HepG2 (cell line): ENCODE measurements around the gene NT5M. TPM values are rescaled to one million over a fixed set of nuclear protein-coding genes. Genes with fewer than 3 reads are reported as not detected.

ENCODE experiments used
- ATAC-seq: fragments of 200-7000 bp; cut with Tn5 transposase; 3 replicates; pipeline ENCODE4 v1.9.1; 2020; ENCODE audit warnings: mild to moderate bottlenecking, moderate library complexity
- BruUV-seq: library from RNA; stranded (reverse); fragments of 400-500 nt; replicated peaks from 2 replicates; lab custom pipeline; 2021; lab: Mats Ljungman, UMichigan
- CTCF ChIA-PET: fragments of 300-600 bp; formaldehyde crosslinking; extraction: SDS; loops from one replicate; lab custom pipeline; 2021; ENCODE audit warnings: low total read pairs, inconsistent platforms, low intra/inter-chr PET ratio; lab: Yijun Ruan, JAX
- POLR2A ChIA-PET: fragments of 350-600 bp; sonication (Branson Sonifier 250); formaldehyde crosslinking; loops from one replicate; lab custom pipeline; 2020; ENCODE audit warnings: antibody characterized with exemption, inconsistent platforms; lab: Yijun Ruan, JAX
- DNase-seq: peaks from one replicate; pipeline ENCODE4 v3.0.0-alpha.2; 2015; ENCODE audit warnings: low spot score
- FAIRE-seq: peaks from 3 replicates; lab custom pipeline; 2011; peaks lifted over from hg19 to GRCh38; lab: Jason Lieb, UNC
- H2AFZ ChIP-seq: one replicate; pipeline ENCODE4 v1.6.1; 2011; ENCODE audit warnings: low read length, inconsistent platforms
- H3K27ac ChIP-seq: fragments of 300-600 bp; 3 replicates; pipeline ENCODE4 v1.8.0; 2011; ENCODE audit warnings: mixed run types, mild to moderate bottlenecking, mixed read lengths, low read length, inconsistent platforms; ENCODE audit not compliant: insufficient read depth; ENCODE audit errors: extremely low read length
- H3K27me3 ChIP-seq, 2 experiments: fragments of 200-600 bp in 1 of 2; 2 replicates in 1 of 2; 3 replicates in 1 of 2; pipeline versions ENCODE4 v1.6.0 to v1.8.0; 2011; ENCODE audit warnings: low read length in 2 of 2, mild to moderate bottlenecking in 2 of 2, moderate library complexity in 2 of 2, inconsistent platforms in 1 of 2; ENCODE audit not compliant: insufficient read depth in 2 of 2, control insufficient read depth in 1 of 2
- H3K36me3 ChIP-seq, 2 experiments: fragments of 200-600 bp in 1 of 2; replicated peaks in 1 of 2; 2 replicates in 1 of 2; 3 replicates in 1 of 2; pipeline versions ENCODE4 v1.5.1 to v1.8.0; 2011; ENCODE audit warnings: low read length in 2 of 2, inconsistent platforms in 1 of 2; ENCODE audit not compliant: insufficient read depth in 2 of 2, control insufficient read depth in 1 of 2
- H3K4me1 ChIP-seq: 2 replicates; pipeline ENCODE4 v1.5.1; 2012; ENCODE audit warnings: low read length, inconsistent platforms; ENCODE audit not compliant: insufficient read depth
- H3K4me2 ChIP-seq: 2 replicates; pipeline ENCODE4 v1.6.0; 2011; ENCODE audit warnings: low read depth, low read length, inconsistent platforms
- H3K4me3 ChIP-seq, 3 experiments: fragments of 200-600 bp in 1 of 3; sonication (generic), shearing (Covaris generic) in 1 of 3; replicated peaks in 1 of 3; 2 replicates each; pipeline ENCODE4 v1.5.1; 2011 to 2016; ENCODE audit warnings: low read length in 3 of 3, inconsistent platforms in 2 of 3, low read depth in 2 of 3, mild to moderate bottlenecking in 2 of 3, control low read depth in 1 of 3, mixed read lengths in 1 of 3; ENCODE audit not compliant: insufficient read depth in 1 of 3
- H3K79me2 ChIP-seq: one replicate; pipeline ENCODE4 v1.6.1; 2011; ENCODE audit warnings: low read length, inconsistent platforms; ENCODE audit not compliant: insufficient read depth
- H3K9ac ChIP-seq: 2 replicates; pipeline ENCODE4 v1.6.0; 2011; ENCODE audit warnings: mild to moderate bottlenecking, low read depth, low read length, inconsistent platforms; ENCODE audit not compliant: insufficient read depth
- H3K9me3 ChIP-seq: 2 replicates; pipeline ENCODE4 v1.5.1; 2012; ENCODE audit warnings: mild to moderate bottlenecking, low read length
- H4K20me1 ChIP-seq: 2 replicates; pipeline ENCODE4 v1.6.0; 2011; ENCODE audit warnings: inconsistent platforms, mild to moderate bottlenecking, low read length, moderate library complexity; ENCODE audit not compliant: insufficient read depth
- ARID3A ChIP-seq: IDR thresholded peaks from 2 replicates; pipeline ENCODE4 v1.6.1; 2012; ENCODE audit warnings: low read depth, low read length, improper control_type of control experiment
- ATF3 ChIP-seq: sonication (generic); formaldehyde crosslinking; IDR thresholded peaks from 2 replicates; pipeline ENCODE4 v1.4.0; 2020; ENCODE audit warnings: missing genetic modification reagents
- CEBPB ChIP-seq: IDR thresholded peaks from 2 replicates; pipeline ENCODE4 v1.6.1; 2011; ENCODE audit warnings: low read depth, low read length, improper control_type of control experiment, borderline replicate concordance
- FOXA3 ChIP-seq: IDR thresholded peaks from 2 replicates; pipeline ENCODE4 v1.6.1; 2016; ENCODE audit warnings: missing genetic modification reagents, missing compliant biosample characterization
- GATAD2A ChIP-seq: IDR thresholded peaks from 2 replicates; pipeline ENCODE4 v1.6.1; 2016
- IKZF5 ChIP-seq: IDR thresholded peaks from 2 replicates; pipeline ENCODE4 v1.6.1; 2018; ENCODE audit warnings: missing genetic modification reagents, mild to moderate bottlenecking, missing compliant biosample characterization
- KAT8 ChIP-seq: IDR thresholded peaks from 2 replicates; pipeline ENCODE4 v1.6.1; 2016; ENCODE audit warnings: missing genetic modification reagents, missing compliant biosample characterization
- KLF16 ChIP-seq, 2 experiments: sonication (generic) in 1 of 2; formaldehyde crosslinking in 1 of 2; IDR thresholded peaks; 2 replicates each; pipeline versions ENCODE4 v1.6.1 to v1.8.0; 2016 to 2023; ENCODE audit warnings: missing genetic modification reagents in 2 of 2, missing compliant biosample characterization in 1 of 2
- RARA ChIP-seq: IDR thresholded peaks from 2 replicates; pipeline ENCODE4 v1.6.1; 2016; ENCODE audit warnings: missing genetic modification reagents, missing compliant biosample characterization
- SOX13 ChIP-seq, 3 experiments: fragments of 450-650 bp in 1 of 3; sonication (generic) in 1 of 3; formaldehyde crosslinking in 1 of 3; IDR thresholded peaks in 2 of 3; conservative IDR thresholded peaks in 1 of 3; 2 replicates each; pipeline versions ENCODE4 v1.5.0 to v1.6.1; 2016 to 2020; ENCODE audit warnings: antibody characterized with exemption in 1 of 3, mild to moderate bottlenecking in 1 of 3, missing compliant biosample characterization in 1 of 3, missing genetic modification reagents in 1 of 3, moderate library complexity in 1 of 3
- SOX6 ChIP-seq, 2 experiments: fragments of 450-650 bp in 1 of 2; sonication (generic) in 1 of 2; formaldehyde crosslinking in 1 of 2; IDR thresholded peaks; 2 replicates each; pipeline versions ENCODE4 v1.4.0 to v1.6.1; 2017 to 2020; ENCODE audit warnings: antibody characterized with exemption in 1 of 2, mild to moderate bottlenecking in 1 of 2, missing genetic modification reagents in 1 of 2
- TBX2 ChIP-seq: sonication (generic); formaldehyde crosslinking; IDR thresholded peaks from 2 replicates; pipeline ENCODE4 v1.5.0; 2020; ENCODE audit warnings: missing genetic modification reagents, mild to moderate bottlenecking, borderline replicate concordance
- TEAD3 ChIP-seq: optimal IDR thresholded peaks from 2 replicates; pipeline ENCODE3; 2016; ENCODE audit warnings: borderline replicate concordance
- THAP11 ChIP-seq: IDR thresholded peaks from 2 replicates; pipeline ENCODE4 v1.6.1; 2016; ENCODE audit warnings: missing biosample characterization, missing genetic modification reagents
- ZGPAT ChIP-seq: IDR thresholded peaks from 2 replicates; pipeline ENCODE4 v1.6.1; 2016; ENCODE audit warnings: mild to moderate bottlenecking
- ZNF691 ChIP-seq: sonication (generic); formaldehyde crosslinking; IDR thresholded peaks from 2 replicates; pipeline ENCODE4 v1.4.0; 2020; ENCODE audit warnings: missing genetic modification reagents, low read depth, mild to moderate bottlenecking, borderline replicate concordance
- WGBS: methylation state at CpG from one replicate; pipeline ENCODE4 v1.1.6; 2017; ENCODE audit warnings: low lambda C conversion rate; 5-methylcytosine and 5-hydroxymethylcytosine counted together
- in situ Hi-C: cut with HindIII; loops from 2 replicates; pipeline ENCODE4 v1.10.0; 2017; ENCODE audit warnings: low pct_unique_long_range_greater_than_20kb; ENCODE audit not compliant: extremely low pct_ligation_motif_present
- intact Hi-C: fragments of 100-400 bp; cut with micrococcal nuclease; formaldehyde crosslinking; loops from one replicate; pipeline ENCODE4 v1.10.0; 2022; ENCODE audit not compliant: unreplicated experiment
- polyA plus RNA-seq, 8 experiments: library from polyadenylated mRNA; depleted of rRNA in 3 of 8; stranded (reverse) in 7 of 8; unstranded in 1 of 8; fragments of >200 nt; fragmentation: Illumina TruSeq in 4 of 8; extraction: Trizol in 4 of 8; gene quantifications; 2 replicates each; pipeline versions ENCODE4 v1.2.1 to v1.2.3, GENCODE V29; 2011 to 2016; ENCODE audit warnings: low read depth in 4 of 8, missing spikeins in 1 of 8, mixed read lengths in 1 of 8; ENCODE audit not compliant: insufficient read depth in 1 of 8
- total RNA-seq, 5 experiments: library from RNA; depleted of rRNA; stranded (reverse); fragments of >200 nt; fragmentation: Illumina TruSeq; extraction: Trizol; gene quantifications; 2 replicates each; pipeline ENCODE4 v1.2.3, GENCODE V29; 2016; ENCODE audit warnings: low read depth in 1 of 5

Gene NT5M
- total and polyA plus RNA-seq, 2 of the 13 experiments (the other 11 are each of a cell fraction or from before 2014, with no cell fraction given), result 0.55 to 0.78 TPM

- DNase-seq, result peak; percentile 79
- peak; percentile 67 for ATAC-seq
- H4K20me1 ChIP-seq, result no peaks in the 10 kb centered on the region
- H3K9ac ChIP-seq, result no peak overlapping the region
- H3K27me3 ChIP-seq, result peaks cover 0 to 9% of the 10 kb centered on the region in 2 experiments; a peak in 1 of 5 replicates
- in situ Hi-C loops (no loop called here), intact Hi-C loops (no loop called here)
- H3K79me2 ChIP-seq, result no peaks in the 10 kb centered on the region
- H3K27ac ChIP-seq, result no peak overlapping the region
- CTCF ChIA-PET, result no interaction called here
- POLR2A ChIA-PET, result interaction anchor here (1.2 kb wide), 1 partner anchor 71 kb away, joined by 3 read pairs; no protein-coding TSS in a partner anchor
- H3K9me3 ChIP-seq, result no peaks in the 10 kb centered on the region
- no peak overlapping the region for H3K4me2 ChIP-seq
- H3K4me3 ChIP-seq, result no peak overlapping the region
- no peaks in the 10 kb centered on the region for H3K36me3 ChIP-seq
- no peak overlapping the region for H2AFZ ChIP-seq
- peak; percentile 46 for FAIRE-seq
- H3K4me1 ChIP-seq, result peaks cover 62% of the 10 kb centered on the region
- 44% methylated on average over 5 of the region's 5 CpGs for WGBS
- no TSS peak for BruUV-seq
- 0 out of 4 replicates have a peak, but pooled peaks of 1 of the 2 experiments have one; percentile 34 for TF ChIP-seq KLF16 (CRISPR knock-in tag; IDR thresholded peaks at IDR 0.05)
- peak; percentile 55; the same call in 1 of the 2 replicates for TF ChIP-seq ARID3A
- peak; percentile 92 for TF ChIP-seq FOXA3 (CRISPR knock-in tag)
- peak; percentile 90 for TF ChIP-seq TEAD3
- peak; percentile 62 for TF ChIP-seq THAP11
- TF ChIP-seq IKZF5, result peak; percentile 24; the same call in 1 of the 2 replicates
- TF ChIP-seq TBX2, result 0 out of 2 replicates have a peak, but pooled peaks have one; percentile 34
- no peak for TF ChIP-seq SOX6 (IDR thresholded peaks at IDR 0.05)
- TF ChIP-seq SOX6 (CRISPR knock-in tag; IDR thresholded peaks at IDR 0.05), result peak; percentile 72
- TF ChIP-seq GATAD2A, result peak; percentile 67
- TF ChIP-seq KAT8 (CRISPR knock-in tag), result 0 out of 2 replicates have a peak, but pooled peaks have one; percentile 20
- peak; percentile 93 for TF ChIP-seq CEBPB
- peak; percentile 53; the same call in 1 of the 2 replicates for TF ChIP-seq RARA (CRISPR knock-in tag)
- TF ChIP-seq ZGPAT (CRISPR knock-in tag), result peak; percentile 59; the same call in 1 of the 2 replicates
- peak; percentile 27; the same call in 1 of the 2 replicates for TF ChIP-seq ATF3
- TF ChIP-seq SOX13 (IDR thresholded peaks at IDR 0.05), result no peak
- TF ChIP-seq SOX13 (CRISPR knock-in tag; conservative IDR thresholded peaks at IDR 0.05 in 1 of 2, IDR thresholded peaks at IDR 0.05 in 1 of 2), result peak in 1 of 2 experiments; percentile 84; a peak in 2 of 4 replicates
- TF ChIP-seq ZNF691 (CRISPR knock-in tag), result peak; percentile 80
Observed at GRCh38 chr17:17376362-17376761, 73.2 kb downstream of the NT5M start.
